HG03196 (cell line): ENCODE results near the gene FLNB.
A peak's percentile ranks its signal among the peaks of the same experiment; 100 is the strongest.

Experiments used
- ATAC-seq: cut with Tn5 transposase; IDR thresholded peaks from one replicate; pipeline ENCODE4 v1.9.1; 2021; ENCODE audit not compliant: unreplicated experiment

FLNB gene

GRCh38 chr3:58028902-58029301 lies 20.7 kb downstream of the FLNB start:
- ATAC-seq = no peak

- no peak for ATAC-seq
These were observed 21.8 kb downstream of the FLNB start for GRCh38 chr3:58029842-58030584.

- ATAC-seq = no peak
These were observed 24.0 kb downstream of the FLNB start for GRCh38 chr3:58032186-58032585.

- peak; percentile 96 for ATAC-seq
These were observed 26.7 kb downstream of the FLNB start for GRCh38 chr3:58034738-58035523.

- no peak for ATAC-seq
These were observed 27.5 kb downstream of the FLNB start for GRCh38 chr3:58035524-58036255.

GRCh38 chr3:58036293-58037032 lies 28.2 kb downstream of the FLNB start:
- no peak for ATAC-seq

- ATAC-seq = no peak
These were observed 29.1 kb downstream of the FLNB start for GRCh38 chr3:58037141-58037910.

- ATAC-seq = no peak
These were observed 30.6 kb downstream of the FLNB start for GRCh38 chr3:58038675-58039292.

- ATAC-seq = no peak
These were observed 31.4 kb downstream of the FLNB start for GRCh38 chr3:58039601-58040000.

GRCh38 chr3:58041182-58041825 lies 33.1 kb downstream of the FLNB start:
- no peak for ATAC-seq

- peak; percentile 75 for ATAC-seq
These were observed 33.7 kb downstream of the FLNB start for GRCh38 chr3:58041826-58042324.

GRCh38 chr3:58042947-58043707 lies 34.9 kb downstream of the FLNB start:
- no peak for ATAC-seq

- ATAC-seq = no peak
These were observed 35.7 kb downstream of the FLNB start for GRCh38 chr3:58043933-58044332.

- ATAC-seq = no peak
These were observed 36.7 kb downstream of the FLNB start for GRCh38 chr3:58044691-58045483.

GRCh38 chr3:58047826-58048225 lies 39.6 kb downstream of the FLNB start:
- no peak for ATAC-seq

GRCh38 chr3:58048301-58048700 lies 40.1 kb downstream of the FLNB start:
- no peak for ATAC-seq

GRCh38 chr3:58049143-58049785 lies 41.0 kb downstream of the FLNB start:
- ATAC-seq = no peak
